ENCODE measurements around the gene ADGRV1.

The ADGRV1 gene

GRCh38 chr5:90561766-90562165, 3.2 kb downstream of the ADGRV1 start:
- no peak for TF ChIP-seq CTCF (IDR thresholded peaks at IDR 0.05; ENCODE audit: low read depth, low read length, missing control alignments)
- no peak for DNase-seq (ENCODE audit: low read depth)
- no peak overlapping the region for H3K4me3 ChIP-seq (ENCODE audit: low read depth, low read length)

GRCh38 chr5:90562341-90562740, 3.7 kb downstream of the ADGRV1 start:
- DNase-seq (ENCODE audit: low read depth): no peak
- no peak for TF ChIP-seq CTCF (IDR thresholded peaks at IDR 0.05; ENCODE audit: low read depth, low read length, missing control alignments)
- no peak overlapping the region for H3K4me3 ChIP-seq (ENCODE audit: low read depth, low read length)

- no peak overlapping the region for H3K4me3 ChIP-seq (ENCODE audit: low read depth, low read length)
Observed at GRCh38 chr5:90563108-90563507, 4.5 kb downstream of the ADGRV1 start.

GRCh38 chr5:90565491-90565890, 6.9 kb downstream of the ADGRV1 start:
- no peak for DNase-seq (ENCODE audit: low read depth)
- no peak for TF ChIP-seq CTCF (IDR thresholded peaks at IDR 0.05; ENCODE audit: low read depth, low read length, missing control alignments)
- H3K4me3 ChIP-seq (ENCODE audit: low read depth, low read length): no peak overlapping the region

More at GRCh38 chr5:90563108-90563507, 4.5 kb downstream of the ADGRV1 start:
- DNase-seq (ENCODE audit: low read depth): no peak
- TF ChIP-seq CTCF (IDR thresholded peaks at IDR 0.05; ENCODE audit: low read depth, low read length, missing control alignments): no peak

- DNase-seq (ENCODE audit: low read depth): no peak
- TF ChIP-seq CTCF (IDR thresholded peaks at IDR 0.05; ENCODE audit: low read depth, low read length, missing control alignments): no peak
- H3K4me3 ChIP-seq (ENCODE audit: low read depth, low read length): no peak overlapping the region
Observed at GRCh38 chr5:90569084-90569483, 10.5 kb downstream of the ADGRV1 start.

GRCh38 chr5:90570034-90570433, 11.4 kb downstream of the ADGRV1 start:
- DNase-seq (ENCODE audit: low read depth): no peak

More at GRCh38 chr5:90570034-90570433, 11.4 kb downstream of the ADGRV1 start:
- H3K4me3 ChIP-seq (ENCODE audit: low read depth, low read length): no peak overlapping the region
- TF ChIP-seq CTCF (IDR thresholded peaks at IDR 0.05; ENCODE audit: low read depth, low read length, missing control alignments): no peak

Measured in GM12864 (cell line).